Measurements from ENCODE around the gene PRMT9.

PRMT9 gene

DNA sequence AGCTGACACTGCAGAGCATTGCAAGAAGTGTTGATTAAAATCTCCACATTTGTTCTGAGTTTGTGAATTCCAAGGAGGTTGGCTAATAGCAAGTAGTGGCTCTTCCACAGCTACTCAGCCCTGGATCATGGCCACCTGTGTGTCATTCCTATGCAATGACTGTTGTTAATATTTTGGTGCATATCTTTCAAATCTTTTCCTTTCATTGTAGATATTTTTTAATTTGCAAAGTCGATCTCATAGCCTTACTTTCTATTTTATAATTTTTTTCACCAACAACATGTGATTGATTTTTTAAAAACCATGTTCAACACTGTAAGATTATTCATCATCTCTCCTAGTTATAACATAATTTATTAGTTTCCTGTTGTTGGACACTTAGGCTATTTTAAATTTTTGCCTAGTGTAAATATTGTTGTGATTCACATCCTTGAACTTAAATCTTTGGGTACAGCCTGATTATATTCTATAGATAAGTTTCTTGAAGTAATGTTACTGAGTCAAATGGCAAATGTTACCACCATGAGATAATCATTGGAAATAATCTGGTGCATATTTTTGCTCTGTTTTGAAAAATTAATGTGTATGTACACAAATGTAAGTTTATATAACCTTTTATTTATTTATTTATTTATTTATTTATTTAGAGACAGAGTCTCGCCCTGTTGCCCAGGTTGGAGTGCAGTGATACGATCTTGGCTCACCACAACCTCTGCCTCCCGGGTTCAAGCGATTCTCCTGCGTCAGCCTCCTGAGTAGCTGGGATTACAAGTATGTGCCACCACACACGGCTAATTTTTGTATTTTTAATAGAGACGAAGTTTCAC, 30.8 kb upstream of the PRMT9 start:
- no peaks in the 10 kb centered on the region for H3K27me3 ChIP-seq (ENCODE audit: insufficient read depth, low read length)
- no peak overlapping the region for H3K27ac ChIP-seq (ENCODE audit: low read depth, low read length)
- WGBS, result 97% methylated on average over 7 of the region's 8 CpGs
- H3K4me1 ChIP-seq (ENCODE audit: insufficient read depth, low read length), result no peaks in the 10 kb centered on the region
- H3K9me3 ChIP-seq (ENCODE audit: insufficient read depth, low read depth, low read length), result no peaks in the 10 kb centered on the region
- H3K9ac ChIP-seq (ENCODE audit: low read depth, low read length), result no peak overlapping the region
- no peak overlapping the region for H3K4me3 ChIP-seq (ENCODE audit: low read length)
- H3K36me3 ChIP-seq (ENCODE audit: insufficient read depth, low read length), result no peaks in the 10 kb centered on the region

DNA sequence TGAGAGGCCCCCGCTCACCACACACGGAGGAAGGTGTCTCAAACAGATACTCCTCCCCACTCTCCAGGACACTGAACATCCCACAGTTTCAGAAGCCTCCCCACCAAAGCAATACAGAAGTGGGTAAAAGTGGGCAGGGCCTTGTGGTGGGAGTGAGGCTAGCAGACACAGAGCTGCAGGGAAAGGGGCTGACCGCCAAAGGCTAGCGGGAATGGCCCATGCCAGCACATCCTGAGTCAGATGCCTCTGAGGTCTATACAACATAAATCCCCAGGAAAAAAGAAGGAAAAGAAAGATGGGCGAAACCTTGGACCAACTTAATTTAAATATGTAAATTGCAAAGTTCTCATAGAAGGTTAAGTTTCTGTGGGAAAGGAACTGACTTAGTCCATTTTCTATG, 26.0 kb upstream of the PRMT9 start:
- WGBS, result 97% methylated on average over 4 of the region's 5 CpGs
- Histone ChIP-seq H3K9ac (ENCODE audit: low read depth, low read length) (no peak overlapping the region), H3K36me3 (ENCODE audit: insufficient read depth, low read length) (no peaks in the 10 kb centered on the region)

DNA sequence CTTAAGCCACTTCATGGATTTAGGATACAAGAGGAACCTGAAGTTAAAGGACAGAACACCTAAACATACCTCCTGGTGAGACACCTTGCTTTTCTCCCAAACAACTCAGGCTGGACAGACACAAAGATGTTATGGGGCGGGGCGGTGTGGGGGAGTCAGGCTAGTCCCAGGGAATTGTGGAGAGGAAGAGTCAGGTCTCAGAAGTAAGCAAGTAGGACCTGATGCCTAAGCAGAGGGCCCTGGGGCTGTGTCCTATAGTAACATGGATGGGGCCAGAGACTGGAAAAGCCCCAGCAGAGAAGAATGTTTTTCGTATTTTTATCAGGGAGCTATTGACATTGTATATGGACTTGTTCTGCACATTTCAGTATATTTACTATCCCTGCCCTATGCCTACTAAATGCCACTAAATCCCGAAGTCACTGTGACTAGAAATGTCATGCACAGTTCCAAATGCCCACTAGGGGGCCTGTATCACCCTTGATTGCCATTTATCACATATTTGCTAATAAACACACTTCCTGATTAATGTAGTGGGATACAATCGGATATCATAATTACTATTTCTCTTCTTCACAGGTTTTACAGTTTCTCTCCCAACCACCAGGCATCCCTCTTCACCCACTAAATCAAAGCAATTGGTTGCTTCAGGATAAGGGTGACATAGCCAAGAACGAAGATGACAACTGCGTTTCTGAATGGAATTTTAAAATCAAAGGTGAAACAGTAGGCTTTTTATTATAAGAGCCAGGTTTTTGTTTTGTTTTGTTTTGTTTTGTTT, 24.1 kb upstream of the PRMT9 start:
- Histone ChIP-seq H3K27me3 (ENCODE audit: insufficient read depth, low read length) (no peaks in the 10 kb centered on the region), H3K27ac (ENCODE audit: low read depth, low read length) (no peak overlapping the region), H3K36me3 (ENCODE audit: insufficient read depth, low read length) (no peaks in the 10 kb centered on the region), H3K9ac (ENCODE audit: low read depth, low read length) (no peak overlapping the region), H3K9me3 (ENCODE audit: insufficient read depth, low read depth, low read length) (no peaks in the 10 kb centered on the region), H3K4me3 (ENCODE audit: low read length) (no peak overlapping the region), H3K4me1 (ENCODE audit: insufficient read depth, low read length) (no peaks in the 10 kb centered on the region)
- whole genome bisulfite sequencing, result 69% methylated on average over 6 of the region's 7 CpGs

More for the DNA sequence above, 26.0 kb upstream of the PRMT9 start:
- Histone ChIP-seq H3K4me3 (ENCODE audit: low read length) (no peak overlapping the region), H3K27ac (ENCODE audit: low read depth, low read length) (no peak overlapping the region), H3K27me3 (ENCODE audit: insufficient read depth, low read length) (no peaks in the 10 kb centered on the region), H3K9me3 (ENCODE audit: insufficient read depth, low read depth, low read length) (no peaks in the 10 kb centered on the region), H3K4me1 (ENCODE audit: insufficient read depth, low read length) (no peaks in the 10 kb centered on the region)

GRCh38 chr4:147704846-147705245, 20.9 kb upstream of the PRMT9 start:
- Histone ChIP-seq H3K4me3 (ENCODE audit: low read length) (no peak overlapping the region), H3K9me3 (ENCODE audit: insufficient read depth, low read depth, low read length) (0 out of 2 replicates have a peak, but pooled peaks cover 2% of the 10 kb centered on the region), H3K9ac (ENCODE audit: low read depth, low read length) (no peak overlapping the region), H3K27ac (ENCODE audit: low read depth, low read length) (no peak overlapping the region), H3K4me1 (ENCODE audit: insufficient read depth, low read length) (no peaks in the 10 kb centered on the region), H3K36me3 (ENCODE audit: insufficient read depth, low read length) (no peaks in the 10 kb centered on the region), H3K27me3 (ENCODE audit: insufficient read depth, low read length) (no peaks in the 10 kb centered on the region)
- no CpG with 5 or more reads among the region's 1 CpG for WGBS

- whole genome bisulfite sequencing, result 62% methylated on average over 1 of the region's 1 CpG
- no peak overlapping the region for H3K4me3 ChIP-seq (ENCODE audit: low read length)
- H3K27me3 ChIP-seq (ENCODE audit: insufficient read depth, low read length), result no peaks in the 10 kb centered on the region
- H3K27ac ChIP-seq (ENCODE audit: low read depth, low read length), result no peak overlapping the region
- 0 out of 2 replicates have a peak, but pooled peaks cover 2% of the 10 kb centered on the region for H3K9me3 ChIP-seq (ENCODE audit: insufficient read depth, low read depth, low read length)
- no peak overlapping the region for H3K9ac ChIP-seq (ENCODE audit: low read depth, low read length)
- no peaks in the 10 kb centered on the region for H3K36me3 ChIP-seq (ENCODE audit: insufficient read depth, low read length)
- H3K4me1 ChIP-seq (ENCODE audit: insufficient read depth, low read length), result no peaks in the 10 kb centered on the region
These were observed 12.9 kb upstream of the PRMT9 start for GRCh38 chr4:147696866-147697265.

- WGBS, result 99% methylated on average over 2 of the region's 3 CpGs
- no peaks in the 10 kb centered on the region for H3K4me1 ChIP-seq (ENCODE audit: insufficient read depth, low read length)
- no peaks in the 10 kb centered on the region for H3K9me3 ChIP-seq (ENCODE audit: insufficient read depth, low read depth, low read length)
- no peaks in the 10 kb centered on the region for H3K36me3 ChIP-seq (ENCODE audit: insufficient read depth, low read length)
- H3K27ac ChIP-seq (ENCODE audit: low read depth, low read length), result no peak overlapping the region
- no peaks in the 10 kb centered on the region for H3K27me3 ChIP-seq (ENCODE audit: insufficient read depth, low read length)
- H3K4me3 ChIP-seq (ENCODE audit: low read length), result no peak overlapping the region
- no peak overlapping the region for H3K9ac ChIP-seq (ENCODE audit: low read depth, low read length)
These were observed 9.3 kb upstream of the PRMT9 start for GRCh38 chr4:147693218-147693617.

DNA sequence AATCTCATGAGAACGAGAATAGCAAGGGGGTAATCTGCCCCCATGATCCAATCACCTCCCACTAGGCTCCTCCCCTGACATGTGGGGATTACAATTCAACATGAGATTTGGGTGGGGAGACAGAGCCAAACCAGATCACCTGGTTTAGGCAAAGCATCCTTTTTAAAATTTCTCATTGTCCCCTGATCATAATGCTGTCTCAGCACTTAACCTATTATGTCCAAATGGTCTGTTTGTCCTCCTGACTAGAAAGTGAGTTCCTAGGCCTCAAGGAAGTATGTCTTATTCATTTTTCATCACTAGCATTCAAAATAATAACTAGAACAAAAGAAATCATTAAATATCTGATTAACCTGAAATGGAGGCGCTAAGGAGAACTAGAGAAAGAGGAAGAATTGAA, 7.9 kb upstream of the PRMT9 start:
- WGBS, result 100% methylated on average over 1 of the region's 2 CpGs
- Histone ChIP-seq H3K36me3 (ENCODE audit: insufficient read depth, low read length) (no peaks in the 10 kb centered on the region), H3K9ac (ENCODE audit: low read depth, low read length) (no peak overlapping the region), H3K9me3 (ENCODE audit: insufficient read depth, low read depth, low read length) (no peaks in the 10 kb centered on the region), H3K4me1 (ENCODE audit: insufficient read depth, low read length) (no peaks in the 10 kb centered on the region), H3K27ac (ENCODE audit: low read depth, low read length) (no peak overlapping the region), H3K27me3 (ENCODE audit: insufficient read depth, low read length) (no peaks in the 10 kb centered on the region), H3K4me3 (ENCODE audit: low read length) (no peak overlapping the region)

GRCh38 chr4:147689067-147689466, 5.1 kb upstream of the PRMT9 start:
- no peak overlapping the region for H3K9ac ChIP-seq (ENCODE audit: low read depth, low read length)
- H3K27me3 ChIP-seq (ENCODE audit: insufficient read depth, low read length), result no peaks in the 10 kb centered on the region
- no peak overlapping the region for H3K27ac ChIP-seq (ENCODE audit: low read depth, low read length)
- peaks cover 7% of the 10 kb centered on the region; the same call in 1 of the 2 replicates for H3K4me1 ChIP-seq (ENCODE audit: insufficient read depth, low read length)
- WGBS, result 93% methylated on average over 4 of the region's 4 CpGs
- no peaks in the 10 kb centered on the region for H3K36me3 ChIP-seq (ENCODE audit: insufficient read depth, low read length)
- no peak overlapping the region for H3K4me3 ChIP-seq (ENCODE audit: low read length)
- no peaks in the 10 kb centered on the region for H3K9me3 ChIP-seq (ENCODE audit: insufficient read depth, low read depth, low read length)

GRCh38 chr4:147683188-147683591, 773 bp downstream of the PRMT9 start:
- Histone ChIP-seq H3K4me3 (ENCODE audit: low read length) (peak overlapping the region; percentile 87), H3K4me1 (ENCODE audit: insufficient read depth, low read length) (peaks cover 14% of the 10 kb centered on the region), H3K27me3 (ENCODE audit: insufficient read depth, low read length) (no peaks in the 10 kb centered on the region), H3K36me3 (ENCODE audit: insufficient read depth, low read length) (peaks cover 10% of the 10 kb centered on the region), H3K9ac (ENCODE audit: low read depth, low read length) (peak overlapping the region; percentile 78), H3K9me3 (ENCODE audit: insufficient read depth, low read depth, low read length) (no peaks in the 10 kb centered on the region), H3K27ac (ENCODE audit: low read depth, low read length) (no peak overlapping the region)
- 17% methylated on average over 10 of the region's 10 CpGs for WGBS

- Histone ChIP-seq H3K9me3 (ENCODE audit: insufficient read depth, low read depth, low read length) (no peaks in the 10 kb centered on the region), H3K27me3 (ENCODE audit: insufficient read depth, low read length) (no peaks in the 10 kb centered on the region), H3K4me3 (ENCODE audit: low read length) (peak overlapping the region; percentile 87), H3K36me3 (ENCODE audit: insufficient read depth, low read length) (peaks cover 10% of the 10 kb centered on the region), H3K27ac (ENCODE audit: low read depth, low read length) (no peak overlapping the region), H3K4me1 (ENCODE audit: insufficient read depth, low read length) (peaks cover 14% of the 10 kb centered on the region), H3K9ac (ENCODE audit: low read depth, low read length) (peak overlapping the region; percentile 78; the same call in 1 of the 2 replicates)
- 89% methylated on average over 3 of the region's 3 CpGs for WGBS
These were observed 1.2 kb downstream of the PRMT9 start for GRCh38 chr4:147682755-147683154.

- Histone ChIP-seq H3K9ac (ENCODE audit: low read depth, low read length) (no peak overlapping the region), H3K27me3 (ENCODE audit: insufficient read depth, low read length) (no peaks in the 10 kb centered on the region), H3K36me3 (ENCODE audit: insufficient read depth, low read length) (peaks cover 10% of the 10 kb centered on the region), H3K4me1 (ENCODE audit: insufficient read depth, low read length) (peaks cover 8% of the 10 kb centered on the region), H3K27ac (ENCODE audit: low read depth, low read length) (no peak overlapping the region), H3K4me3 (ENCODE audit: low read length) (no peak overlapping the region), H3K9me3 (ENCODE audit: insufficient read depth, low read depth, low read length) (no peaks in the 10 kb centered on the region)
- 95% methylated on average over 12 of the region's 12 CpGs for WGBS
These were observed 5.0 kb downstream of the PRMT9 start for GRCh38 chr4:147678796-147679549.
